ENCODE data around the gene CCL19. TPM values are rescaled to one million over a fixed set of nuclear protein-coding genes. Genes with fewer than 3 reads are reported as not detected.

The CCL19 gene
- total RNA-seq, 2 experiments from 2014 or later = not detected

DNA sequence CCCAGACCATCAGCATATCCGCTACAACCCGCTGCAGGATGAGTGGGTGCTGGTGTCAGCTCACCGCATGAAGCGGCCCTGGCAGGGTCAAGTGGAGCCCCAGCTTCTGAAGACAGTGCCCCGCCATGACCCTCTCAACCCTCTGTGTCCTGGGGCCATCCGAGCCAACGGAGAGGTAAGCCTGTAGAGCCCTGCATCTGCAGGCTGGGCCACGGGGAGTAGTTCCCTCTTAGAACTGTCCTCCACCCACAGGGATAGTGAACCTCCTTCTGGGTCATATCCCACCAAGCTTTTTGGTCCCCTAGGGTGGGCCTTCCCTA is 44.0 kb downstream of the CCL19 start:
- Histone ChIP-seq H3K79me2 (ENCODE audit: insufficient read depth, low read depth, low read length) (peaks cover 11% of the 10 kb centered on the region; the same call in 1 of the 2 replicates), H3K9me2 (ENCODE audit: insufficient read depth, low read length) (no peaks in the 10 kb centered on the region), H3K4me2 (ENCODE audit: low read length) (peak overlapping the region; percentile 84), H3K9me3 (ENCODE audit: low read length) (no peaks in the 10 kb centered on the region), H3K36me3 (ENCODE audit: insufficient read depth, low read length) (peaks cover 23% of the 10 kb centered on the region), H3K4me1 (ENCODE audit: insufficient read depth, low read length, poor library complexity, severe bottlenecking) (peaks cover 25% of the 10 kb centered on the region), H4K20me1 (ENCODE audit: insufficient read depth, low read length) (no peaks in the 10 kb centered on the region), H3K27ac (ENCODE audit: low read depth, low read length, poor library complexity, severe bottlenecking) (peak overlapping the region; percentile 65), H3K4me3 (ENCODE audit: low read depth, low read length, poor library complexity, severe bottlenecking) (peak overlapping the region; percentile 80), H2AFZ (ENCODE audit: low read length) (peak overlapping the region; percentile 77; the same call in 1 of the 2 replicates)
- ChIA-PET CTCF (ENCODE audit: unreplicated experiment) (interaction anchor here (0.6 to 3.5 kb wide), 5 partner anchors 10 to 40 kb away, joined by 3 to 35 read pairs (median 6); partner anchors contain the start of genes CCL27 and SIGMAR1), POLR2A (interaction anchor here (0.6 to 5.2 kb wide), 6 partner anchors 11 to 514 kb away, joined by 3 to 66 read pairs (median 4); partner anchors contain the start of gene SIGMAR1)
- TF ChIP-seq CTCF (conservative IDR thresholded peaks at IDR 0.05; ENCODE audit: low read length) (peak; percentile 5; the same call in 1 of the 2 replicates), EZH2phosphoT487 (IDR thresholded peaks at IDR 0.05; ENCODE audit: borderline replicate concordance, low read depth, low read length) (no peak)
- no peak for DNase-seq (ENCODE audit: low spot score)
- BruUV-seq (replicated peaks) = no TSS peak
- intact Hi-C loops (cut with micrococcal nuclease; ENCODE audit: unreplicated experiment) = no loop called here

GRCh38 chr9:34646211-34647083 is 44.6 kb downstream of the CCL19 start, which contains the start of gene GALT:
TSS of gene GALT (plus strand) at chr9:34646675. CDS start at chr9:34646705, 30 bp downstream.
- H3K4me3 ChIP-seq (ENCODE audit: low read depth, low read length, poor library complexity, severe bottlenecking) = peak within 1 kb of the TSS; percentile 80
- H3K27ac ChIP-seq (ENCODE audit: low read depth, low read length, poor library complexity, severe bottlenecking) = peak within 1 kb of the TSS; percentile 65
- BruUV-seq (replicated peaks) = TSS peak; percentile 57

More at GRCh38 chr9:34646211-34647083, 44.6 kb downstream of the CCL19 start, which contains the start of gene GALT:
- Histone ChIP-seq H4K20me1 (ENCODE audit: insufficient read depth, low read length) (no peaks in the 10 kb centered on the region), H2AFZ (ENCODE audit: low read length) (peak within 1 kb of the TSS; percentile 77), H3K36me3 (ENCODE audit: insufficient read depth, low read length) (peaks cover 23% of the 10 kb centered on the region), H3K9me3 (ENCODE audit: low read length) (no peaks in the 10 kb centered on the region), H3K9me2 (ENCODE audit: insufficient read depth, low read length) (no peaks in the 10 kb centered on the region), H3K4me2 (ENCODE audit: low read length) (peak within 1 kb of the TSS; percentile 84), H3K79me2 (ENCODE audit: insufficient read depth, low read depth, low read length) (peaks cover 11% of the 10 kb centered on the region; the same call in 1 of the 2 replicates), H3K4me1 (ENCODE audit: insufficient read depth, low read length, poor library complexity, severe bottlenecking) (peaks cover 21% of the 10 kb centered on the region)
- peak; percentile 93 for DNase-seq (ENCODE audit: low spot score)
- TF ChIP-seq CTCF (conservative IDR thresholded peaks at IDR 0.05; ENCODE audit: low read length) = peak; percentile 80
- TF ChIP-seq EZH2phosphoT487 (IDR thresholded peaks at IDR 0.05; ENCODE audit: borderline replicate concordance, low read depth, low read length) = no peak
- POLR2A ChIA-PET = interaction anchor here (0.6 to 5.2 kb wide), 8 partner anchors 10 to 515 kb away, joined by 3 to 66 read pairs (median 4); partner anchors contain the start of genes ARID3C, DCTN3 and SIGMAR1
- CTCF ChIA-PET (ENCODE audit: unreplicated experiment) = interaction anchor here (0.5 to 3.5 kb wide), 8 partner anchors 9 to 515 kb away, joined by 3 to 35 read pairs (median 4); partner anchors contain the start of genes CCL27 and SIGMAR1
- intact Hi-C loops (cut with micrococcal nuclease; ENCODE audit: unreplicated experiment) = loop anchor here (1.0 kb wide), 2 partner anchors 8 to 19 kb away; no protein-coding TSS in a partner anchor
